WTC11 (cell line): ENCODE results near the gene CAMTA1.

Source experiments
- ATF1 ChIP-seq: sonication (generic); formaldehyde crosslinking; IDR thresholded peaks from 2 replicates; pipeline ENCODE4 v1.8.1; 2023; ENCODE audit warnings: mild to moderate bottlenecking, moderate library complexity, missing genetic modification reagents
- ATF2 ChIP-seq: sonication (generic); formaldehyde crosslinking; IDR thresholded peaks from 2 replicates; pipeline ENCODE4 v1.8.1; 2022; ENCODE audit warnings: low read depth, missing genetic modification reagents, borderline replicate concordance
- CTCF ChIP-seq: fragments of 200-600 bp; IDR thresholded peaks from 2 replicates; pipeline ENCODE4 v1.8.0; 2022; ENCODE audit warnings: antibody characterized with exemption
- MAX ChIP-seq: sonication (generic); formaldehyde crosslinking; IDR thresholded peaks from 2 replicates; pipeline ENCODE4 v1.8.0; 2022; ENCODE audit warnings: mild to moderate bottlenecking, missing genetic modification reagents
- MYBL2 ChIP-seq: sonication (generic); formaldehyde crosslinking; IDR thresholded peaks from 2 replicates; pipeline ENCODE4 v1.8.1; 2023; ENCODE audit warnings: mild to moderate bottlenecking, moderate library complexity, missing genetic modification reagents
- SMAD3 ChIP-seq: sonication (generic); formaldehyde crosslinking; IDR thresholded peaks from 2 replicates; pipeline ENCODE4 v1.8.0; 2022; ENCODE audit warnings: missing genetic modification reagents, mild to moderate bottlenecking, borderline replicate concordance

DNA sequence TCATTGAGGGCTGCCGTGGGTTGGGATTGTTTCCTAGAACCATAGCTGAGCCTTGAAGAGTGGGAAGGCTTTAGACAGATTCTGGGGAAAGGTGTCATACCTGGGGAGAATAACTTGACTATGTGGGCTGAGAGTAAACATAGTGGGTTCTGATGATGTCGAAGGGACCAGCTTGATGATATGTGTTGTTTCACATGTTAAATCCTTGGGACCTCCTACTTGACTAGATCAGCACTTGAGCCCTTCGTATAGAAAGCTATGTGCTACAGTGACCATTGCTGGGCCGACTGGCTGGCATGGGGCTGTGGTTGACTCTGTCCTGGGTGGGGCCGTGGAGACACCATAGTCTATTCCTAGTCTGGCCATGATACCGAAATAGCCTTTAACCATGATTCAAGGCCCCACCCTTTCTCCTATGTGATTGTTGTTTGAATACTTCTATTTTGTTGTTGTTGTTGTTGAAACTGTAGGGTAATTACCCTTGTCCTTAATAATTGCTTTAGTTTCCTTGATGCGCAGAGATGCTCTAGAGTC is 423.5 kb downstream of the CAMTA1 start:
- TF ChIP-seq SMAD3 (CRISPR knock-in tag) (no peak), ATF2 (CRISPR knock-in tag) (no peak), MYBL2 (CRISPR knock-in tag) (no peak), CTCF (no peak), ATF1 (CRISPR knock-in tag) (no peak), MAX (no peak)
